ENCODE results near the gene PNPLA6. TPM values are rescaled to one million over a fixed set of nuclear protein-coding genes. Genes with fewer than 3 reads are reported as not detected.
"Not testable (repeated sequence)": the region's sequence is repeated elsewhere in the genome, so short reads cannot be mapped to it uniquely, and the experiment has no call there.

The PNPLA6 gene
- polyA plus RNA-seq, 1 of the 3 experiments (the other 2 are of a cell fraction): 90.5 TPM

GRCh38 chr19:7535998-7536695 is 630 bp downstream of the PNPLA6 start:
- no peaks in the 10 kb centered on the region for H4K20me1 ChIP-seq (ENCODE audit: insufficient read depth)
- no peaks in the 10 kb centered on the region for H3K9me2 ChIP-seq
- DNase-seq: no peak
- peak overlapping the region; percentile 82 for H3K9ac ChIP-seq
- H3F3A ChIP-seq (replicated peaks; ENCODE audit: insufficient read depth): no peaks in the 10 kb centered on the region
- peaks cover 16 to 19% of the 10 kb centered on the region in 2 experiments for H3K36me3 ChIP-seq (replicated peaks in 1 of 2; ENCODE audit: control insufficient read depth in 1 of 2, insufficient read depth in 2 of 2, low read length in 1 of 2)
- peaks cover 7% of the 10 kb centered on the region for H3K79me2 ChIP-seq (ENCODE audit: insufficient read depth)
- peak overlapping the region; percentile 85 to 94 for H3K4me3 ChIP-seq (ENCODE audit: low read depth in 2 of 2, low read length in 1 of 2)
- no peaks in the 10 kb centered on the region for H3K27me3 ChIP-seq (ENCODE audit: insufficient read depth)
- ChIA-PET CTCF (interaction anchor here (0.8 to 1.2 kb wide), 3 partner anchors 20 to 42 kb away, joined by 4 to 5 read pairs (median 5); partner anchors contain the start of gene ZNF358), POLR2A (interaction anchor here (0.9 to 2.4 kb wide), 2 partner anchors 13 to 42 kb away, joined by 3 to 7 read pairs; partner anchors contain the start of gene MCOLN1)
- no peaks in the 10 kb centered on the region for H3K9me3 ChIP-seq
- peaks cover 0 to 15% of the 10 kb centered on the region in 2 experiments; a peak in 2 of 4 replicates for H3K4me1 ChIP-seq (ENCODE audit: control insufficient read depth in 1 of 2, insufficient read depth in 2 of 2, low read depth in 1 of 2, low read length in 1 of 2)
- WGBS (ENCODE audit: low lambda C conversion rate): 53% methylated on average over 16 of the region's 30 CpGs
- H3K4me2 ChIP-seq: peak overlapping the region; percentile 94
- peak overlapping the region; percentile 17 to 87; a peak in 2 of 4 replicates for H3K27ac ChIP-seq (ENCODE audit: low read depth in 2 of 2, low read length in 1 of 2)
- peak overlapping the region; percentile 83; the same call in 1 of the 2 replicates for H2AFZ ChIP-seq (ENCODE audit: low read depth)
- 0 out of 2 replicates have a peak, but pooled peaks have one; percentile 2 for TF ChIP-seq FOXJ3 (CRISPR knock-in tag; IDR thresholded peaks at IDR 0.05)
- no peak for TF ChIP-seq ZBTB33 (IDR thresholded peaks at IDR 0.05; ENCODE audit: borderline replicate concordance, low read depth)

- H3K4me2 ChIP-seq; H3K9me3 ChIP-seq; H3K9me2 ChIP-seq; POLR2A ChIA-PET; H3K79me2 ChIP-seq (ENCODE audit: insufficient read depth); H2AFZ ChIP-seq (ENCODE audit: low read depth); H3K9ac ChIP-seq; H4K20me1 ChIP-seq (ENCODE audit: insufficient read depth); H3K27ac ChIP-seq (ENCODE audit: low read depth in 2 of 2, low read length in 1 of 2); H3K4me1 ChIP-seq (ENCODE audit: control insufficient read depth in 1 of 2, insufficient read depth in 2 of 2, low read depth in 1 of 2, low read length in 1 of 2); H3K4me3 ChIP-seq (ENCODE audit: low read depth in 2 of 2, low read length in 1 of 2); H3K27me3 ChIP-seq (ENCODE audit: insufficient read depth); H3F3A ChIP-seq (replicated peaks; ENCODE audit: insufficient read depth); DNase-seq: not testable (repeated sequence)
- WGBS (ENCODE audit: low lambda C conversion rate): 96% methylated on average over 5 of the region's 5 CpGs
- CTCF ChIA-PET: interaction anchor here (1.2 kb wide), 1 partner anchor 142 kb away, joined by 3 read pairs; the partner anchor contains the start of gene TRAPPC5
- peaks cover 21 to 40% of the 10 kb centered on the region in 2 experiments for H3K36me3 ChIP-seq (replicated peaks in 1 of 2; ENCODE audit: control insufficient read depth in 1 of 2, insufficient read depth in 2 of 2, low read length in 1 of 2)
Measured at GRCh38 chr19:7538990-7539389, 3.5 kb downstream of the PNPLA6 start.

GRCh38 chr19:7539827-7540425 is 4.4 kb downstream of the PNPLA6 start:
- H3K27me3 ChIP-seq (ENCODE audit: insufficient read depth): no peaks in the 10 kb centered on the region
- H3K9me2 ChIP-seq: no peaks in the 10 kb centered on the region
- H3K9ac ChIP-seq: no peak overlapping the region
- WGBS (ENCODE audit: low lambda C conversion rate): 97% methylated on average over 20 of the region's 28 CpGs
- peaks cover 7% of the 10 kb centered on the region for H3K79me2 ChIP-seq (ENCODE audit: insufficient read depth)
- peaks cover 0 to 7% of the 10 kb centered on the region in 2 experiments; a peak in 2 of 4 replicates for H3K4me1 ChIP-seq (ENCODE audit: control insufficient read depth in 1 of 2, insufficient read depth in 2 of 2, low read depth in 1 of 2, low read length in 1 of 2)
- TF ChIP-seq NFIC (IDR thresholded peaks at IDR 0.05; ENCODE audit: borderline replicate concordance) (no peak), EZH2phosphoT487 (IDR thresholded peaks at IDR 0.05; ENCODE audit: borderline replicate concordance, low read depth) (no peak), SMC3 (IDR thresholded peaks at IDR 0.05; ENCODE audit: low read depth, low read length) (no peak), CHD2 (IDR thresholded peaks at IDR 0.05; ENCODE audit: low read length, partially characterized antibody) (no peak), USF2 (IDR thresholded peaks at IDR 0.05; ENCODE audit: borderline replicate concordance, low read depth, low read length) (no peak), GATA2 (CRISPR knock-in tag; IDR thresholded peaks at IDR 0.05) (no peak)
- H2AFZ ChIP-seq (ENCODE audit: low read depth): no peak overlapping the region
- no peak overlapping the region for H3K4me2 ChIP-seq
- POLR2A ChIA-PET: no interaction called here
- H3K9me3 ChIP-seq: no peaks in the 10 kb centered on the region
- no peak overlapping the region for H3K4me3 ChIP-seq (ENCODE audit: low read depth in 2 of 2, low read length in 1 of 2)
- CTCF ChIA-PET: no interaction called here
- DNase-seq: no peak
- no peak overlapping the region for H3K27ac ChIP-seq (ENCODE audit: low read depth in 2 of 2, low read length in 1 of 2)
- no peaks in the 10 kb centered on the region for H4K20me1 ChIP-seq (ENCODE audit: insufficient read depth)
- no peaks in the 10 kb centered on the region for H3F3A ChIP-seq (replicated peaks; ENCODE audit: insufficient read depth)
- peaks cover 21 to 40% of the 10 kb centered on the region in 2 experiments for H3K36me3 ChIP-seq (replicated peaks in 1 of 2; ENCODE audit: control insufficient read depth in 1 of 2, insufficient read depth in 2 of 2, low read length in 1 of 2)
